Measurements from ENCODE around the gene UHRF2.
"Not testable (repeated sequence)": the region's sequence is repeated elsewhere in the genome, so short reads cannot be mapped to it uniquely, and the experiment has no call there.

The UHRF2 gene

GRCh38 chr9:6525326-6526045 is 112.5 kb downstream of the UHRF2 start:
- no peak for TF ChIP-seq CTCF (IDR thresholded peaks at IDR 0.05)
- Histone ChIP-seq H3K36me3 (peaks cover 0 to 22% (median 18%) of the 10 kb centered on the region in 3 donors), H3K9me3 (peaks cover 0 to 20% (median 7%) of the 10 kb centered on the region in 3 donors), H3K4me1 (peaks cover 0 to 9% (median 2%) of the 10 kb centered on the region in 4 donors), H3K4me3 (no peak overlapping the region), H3K27ac (no peak overlapping the region), H3K27me3 (no peaks in the 10 kb centered on the region)
- intact Hi-C loops (cut with DNase I; ENCODE audit: low total_unique reads) = no loop called here
- no peak for DNase-seq

- TF ChIP-seq CTCF (IDR thresholded peaks at IDR 0.05) = no peak
- H3K36me3 ChIP-seq = no peaks in the 10 kb centered on the region
- H3K9me3 ChIP-seq = no peaks in the 10 kb centered on the region
- no peak overlapping the region for H3K4me3 ChIP-seq
- H3K27ac ChIP-seq = no peak overlapping the region
- H3K27me3 ChIP-seq = no peaks in the 10 kb centered on the region
- no peaks in the 10 kb centered on the region for H3K4me1 ChIP-seq
- intact Hi-C loops (cut with DNase I; ENCODE audit: low total_unique reads) = no loop called here
- DNase-seq = no peak
Observed at GRCh38 chr9:6535594-6535993, 122.6 kb downstream of the UHRF2 start.

GRCh38 chr9:6538666-6539071 is 125.7 kb downstream of the UHRF2 start:
- no peak for DNase-seq
- H3K36me3 ChIP-seq = no peaks in the 10 kb centered on the region
- no peaks in the 10 kb centered on the region for H3K4me1 ChIP-seq
- H3K27me3 ChIP-seq = no peaks in the 10 kb centered on the region
- H3K27ac ChIP-seq = no peak overlapping the region
- TF ChIP-seq CTCF (IDR thresholded peaks at IDR 0.05) = no peak
- no peaks in the 10 kb centered on the region for H3K9me3 ChIP-seq
- H3K4me3 ChIP-seq = no peak overlapping the region
- intact Hi-C loops (cut with DNase I; ENCODE audit: low total_unique reads) = no loop called here

GRCh38 chr9:6542617-6543016 is 129.6 kb downstream of the UHRF2 start:
- H3K9me3 ChIP-seq; H3K36me3 ChIP-seq; H3K27ac ChIP-seq; H3K27me3 ChIP-seq; H3K4me1 ChIP-seq; DNase-seq; intact Hi-C loops (cut with DNase I; ENCODE audit: low total_unique reads); H3K4me3 ChIP-seq: not testable (repeated sequence)

GRCh38 chr9:6543204-6543603 is 130.2 kb downstream of the UHRF2 start:
- no peaks in the 10 kb centered on the region for H3K27me3 ChIP-seq
- no peak overlapping the region for H3K4me3 ChIP-seq
- H3K36me3 ChIP-seq = no peaks in the 10 kb centered on the region
- intact Hi-C loops (cut with DNase I; ENCODE audit: low total_unique reads) = no loop called here
- DNase-seq = no peak
- H3K4me1 ChIP-seq = no peaks in the 10 kb centered on the region
- TF ChIP-seq CTCF (IDR thresholded peaks at IDR 0.05) = no peak
- no peak overlapping the region for H3K27ac ChIP-seq
- no peaks in the 10 kb centered on the region for H3K9me3 ChIP-seq

GRCh38 chr9:6545017-6545691 is 132.2 kb downstream of the UHRF2 start:
- Histone ChIP-seq H3K36me3 (no peaks in the 10 kb centered on the region), H3K27ac (no peak overlapping the region), H3K4me1 (no peaks in the 10 kb centered on the region), H3K4me3 (no peak overlapping the region), H3K27me3 (no peaks in the 10 kb centered on the region), H3K9me3 (no peaks in the 10 kb centered on the region)
- intact Hi-C loops (cut with DNase I; ENCODE audit: low total_unique reads) = no loop called here
- no peak for DNase-seq
- no peak for TF ChIP-seq CTCF (IDR thresholded peaks at IDR 0.05)
